ENCODE measurements around the gene HEXA. TPM values are rescaled to one million over a fixed set of nuclear protein-coding genes. Genes with fewer than 3 reads are reported as not detected.

Gene HEXA
- polyA plus RNA-seq, 1 donor from 2014 or later = 105 TPM

- no peaks in the 10 kb centered on the region for H3K36me3 ChIP-seq (ENCODE audit: insufficient read depth, low read length)
- no peak overlapping the region for H3K4me3 ChIP-seq (ENCODE audit: low read length)
- no peaks in the 10 kb centered on the region for H3K27me3 ChIP-seq (ENCODE audit: insufficient read depth, low read depth, low read length)
- TF ChIP-seq EP300 (conservative IDR thresholded peaks at IDR 0.05; ENCODE audit: poor library complexity, severe bottlenecking) (no peak), REST (IDR thresholded peaks at IDR 0.05; ENCODE audit: borderline replicate concordance) (no peak), CTCF (IDR thresholded peaks at IDR 0.05; ENCODE audit: poor library complexity, severe bottlenecking) (no peak), POLR2AphosphoS5 (IDR thresholded peaks at IDR 0.05) (no peak), RAD21 (conservative IDR thresholded peaks at IDR 0.05) (no peak)
- H3K9ac ChIP-seq (ENCODE audit: low read length) = no peak overlapping the region
- H3K4me2 ChIP-seq (ENCODE audit: low read length) = no peak overlapping the region
- H3K27ac ChIP-seq (ENCODE audit: low read length) = no peak overlapping the region
- no peaks in the 10 kb centered on the region for H3K79me2 ChIP-seq (replicated peaks; ENCODE audit: insufficient read depth, low read length)
- H2AFZ ChIP-seq (ENCODE audit: low read depth, low read length) = no peak overlapping the region
- H3F3A ChIP-seq (ENCODE audit: insufficient read depth, low read length, poor library complexity, severe bottlenecking) = no peaks in the 10 kb centered on the region
- no peaks in the 10 kb centered on the region for H3K9me2 ChIP-seq (ENCODE audit: insufficient read depth, low read length)
- H4K20me1 ChIP-seq (ENCODE audit: insufficient read depth) = no peaks in the 10 kb centered on the region
- H3K9me3 ChIP-seq (ENCODE audit: low read length) = no peaks in the 10 kb centered on the region
Observed at GRCh38 chr15:72354496-72354895, 21.3 kb downstream of the HEXA start.

GRCh38 chr15:72353266-72353665 is 22.5 kb downstream of the HEXA start:
- H3K27ac ChIP-seq (ENCODE audit: low read length) = no peak overlapping the region
- no peak overlapping the region for H2AFZ ChIP-seq (ENCODE audit: low read depth, low read length)
- no peaks in the 10 kb centered on the region for H3K36me3 ChIP-seq (ENCODE audit: insufficient read depth, low read length)
- no peaks in the 10 kb centered on the region for H3F3A ChIP-seq (ENCODE audit: insufficient read depth, low read length, poor library complexity, severe bottlenecking)
- H3K4me2 ChIP-seq (ENCODE audit: low read length) = no peak overlapping the region
- H3K27me3 ChIP-seq (ENCODE audit: insufficient read depth, low read depth, low read length) = no peaks in the 10 kb centered on the region
- no peak overlapping the region for H3K4me3 ChIP-seq (ENCODE audit: low read length)
- H3K9me2 ChIP-seq (ENCODE audit: insufficient read depth, low read length) = no peaks in the 10 kb centered on the region
- TF ChIP-seq RAD21 (conservative IDR thresholded peaks at IDR 0.05) (no peak), TAF1 (IDR thresholded peaks at IDR 0.05; ENCODE audit: low read depth) (no peak), EZH2 (IDR thresholded peaks at IDR 0.05; ENCODE audit: borderline replicate concordance, insufficient read depth, low read length, poor library complexity, severe bottlenecking) (no peak), EP300 (conservative IDR thresholded peaks at IDR 0.05; ENCODE audit: poor library complexity, severe bottlenecking) (no peak), REST (IDR thresholded peaks at IDR 0.05; ENCODE audit: borderline replicate concordance) (no peak), MXI1 (conservative IDR thresholded peaks at IDR 0.05; ENCODE audit: poor library complexity, severe bottlenecking) (no peak), CTCF (IDR thresholded peaks at IDR 0.05; ENCODE audit: poor library complexity, severe bottlenecking) (no peak), POLR2AphosphoS5 (IDR thresholded peaks at IDR 0.05) (no peak), SMC3 (conservative IDR thresholded peaks at IDR 0.05; ENCODE audit: poor library complexity) (no peak)
- H3K79me2 ChIP-seq (replicated peaks; ENCODE audit: insufficient read depth, low read length) = no peaks in the 10 kb centered on the region
- no peaks in the 10 kb centered on the region for H4K20me1 ChIP-seq (ENCODE audit: insufficient read depth)
- no peak overlapping the region for H3K9ac ChIP-seq (ENCODE audit: low read length)
- H3K9me3 ChIP-seq (ENCODE audit: low read length) = no peaks in the 10 kb centered on the region

Data from neural cell (in vitro differentiated cells).